ENCODE data around the gene ABLIM2. TPM values are rescaled to one million over a fixed set of nuclear protein-coding genes. Genes with fewer than 3 reads are reported as not detected.

Gene ABLIM2
- total RNA-seq, 1 experiment from 2014 or later = 1.0 TPM

DNA sequence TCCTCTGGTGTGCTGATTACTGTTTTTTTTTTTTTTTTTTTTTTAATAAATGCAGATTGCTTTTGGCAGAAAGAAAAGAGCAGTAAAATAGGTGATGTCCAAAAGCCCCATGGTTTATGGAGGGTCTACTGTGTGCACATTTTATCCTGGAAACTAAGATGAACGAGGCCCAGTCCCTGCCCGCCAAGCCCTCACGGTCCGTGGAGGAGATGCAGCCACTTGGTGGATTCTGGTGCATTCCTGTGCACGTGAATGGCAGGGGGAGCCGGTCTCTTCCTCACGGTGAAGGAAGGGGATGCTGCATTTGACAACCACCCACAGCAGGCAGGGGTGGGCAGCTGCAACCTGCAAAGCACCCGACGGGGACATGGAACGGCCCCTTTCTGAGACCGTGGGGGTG, 118.8 kb downstream of the ABLIM2 start:
- no peaks in the 10 kb centered on the region for H4K20me1 ChIP-seq (ENCODE audit: control insufficient read depth, insufficient read depth, insufficient read length)

More for the DNA sequence above, 118.8 kb downstream of the ABLIM2 start:
- Histone ChIP-seq H3K9me3 (ENCODE audit: control insufficient read depth, low read depth, low read length) (no peaks in the 10 kb centered on the region), H3T11ph (ENCODE audit: low read length) (no peak overlapping the region), H3K27ac (ENCODE audit: insufficient read length, low read depth, low read length) (no peak overlapping the region), H4K5ac (ENCODE audit: insufficient read length, low read depth, low read length) (no peak overlapping the region), H3K4me1 (ENCODE audit: insufficient read depth, low read length) (no peaks in the 10 kb centered on the region), H3K23me2 (ENCODE audit: insufficient read length, low read depth, low read length, poor library complexity, severe bottlenecking) (peaks cover 3% of the 10 kb centered on the region), H2BK20ac (ENCODE audit: low read depth, low read length, poor library complexity, severe bottlenecking) (no peak overlapping the region), H3K79me1 (ENCODE audit: insufficient read depth, low read depth, low read length, poor library complexity, severe bottlenecking) (no peaks in the 10 kb centered on the region), H4K91ac (ENCODE audit: insufficient read length, low read depth, low read length) (no peak overlapping the region), H2BK120ac (ENCODE audit: low read depth, low read length, poor library complexity, severe bottlenecking) (no peak overlapping the region), H3K79me2 (ENCODE audit: insufficient read depth, low read length) (no peaks in the 10 kb centered on the region), H3K23ac (ENCODE audit: insufficient read length, low read depth, low read length) (no peak overlapping the region), H2BK15ac (ENCODE audit: low read depth, low read length) (no peak overlapping the region), H4K8ac (replicated peaks; ENCODE audit: insufficient read length, low read depth, low read length) (no peak overlapping the region), H3K4me2 (ENCODE audit: insufficient read depth, insufficient read length, low read length) (no peak overlapping the region), H3K56ac (ENCODE audit: insufficient read length, low read depth, low read length) (no peak overlapping the region), H3K9ac (ENCODE audit: extremely low read depth, insufficient read length, low read length) (no peak overlapping the region), H3K27me3 (ENCODE audit: insufficient read depth, low read length) (no peaks in the 10 kb centered on the region), H2BK12ac (ENCODE audit: insufficient read length, low read depth, low read length) (no peak overlapping the region), H2AK5ac (ENCODE audit: insufficient read length, low read length) (no peak overlapping the region), H3K18ac (ENCODE audit: insufficient read length, low read depth, low read length) (no peak overlapping the region), H3K14ac (ENCODE audit: insufficient read depth, low read length) (no peak overlapping the region), H2BK5ac (ENCODE audit: insufficient read length, low read length) (no peak overlapping the region), H2AFZ (ENCODE audit: low read length) (no peak overlapping the region), H3K4ac (ENCODE audit: low read depth, low read length) (no peak overlapping the region)
- Mint-ChIP-seq H3K4me3 (no peak overlapping the region), H3K27ac (no peak overlapping the region; a peak in 1 of 7 replicates), H3K9me3 (no peaks in the 10 kb centered on the region; a peak in 1 of 5 replicates), H3K36me3 (ENCODE audit: insufficient read depth in 1 of 3, low read depth in 3 of 3) (no peaks in the 10 kb centered on the region), H3K27me3 (ENCODE audit: low read depth) (no peaks in the 10 kb centered on the region; the same call in 1 of the 2 replicates), H3K4me1 (peaks cover 13 to 16% of the 10 kb centered on the region in 2 experiments)
- TF ChIP-seq, protein P1, sequence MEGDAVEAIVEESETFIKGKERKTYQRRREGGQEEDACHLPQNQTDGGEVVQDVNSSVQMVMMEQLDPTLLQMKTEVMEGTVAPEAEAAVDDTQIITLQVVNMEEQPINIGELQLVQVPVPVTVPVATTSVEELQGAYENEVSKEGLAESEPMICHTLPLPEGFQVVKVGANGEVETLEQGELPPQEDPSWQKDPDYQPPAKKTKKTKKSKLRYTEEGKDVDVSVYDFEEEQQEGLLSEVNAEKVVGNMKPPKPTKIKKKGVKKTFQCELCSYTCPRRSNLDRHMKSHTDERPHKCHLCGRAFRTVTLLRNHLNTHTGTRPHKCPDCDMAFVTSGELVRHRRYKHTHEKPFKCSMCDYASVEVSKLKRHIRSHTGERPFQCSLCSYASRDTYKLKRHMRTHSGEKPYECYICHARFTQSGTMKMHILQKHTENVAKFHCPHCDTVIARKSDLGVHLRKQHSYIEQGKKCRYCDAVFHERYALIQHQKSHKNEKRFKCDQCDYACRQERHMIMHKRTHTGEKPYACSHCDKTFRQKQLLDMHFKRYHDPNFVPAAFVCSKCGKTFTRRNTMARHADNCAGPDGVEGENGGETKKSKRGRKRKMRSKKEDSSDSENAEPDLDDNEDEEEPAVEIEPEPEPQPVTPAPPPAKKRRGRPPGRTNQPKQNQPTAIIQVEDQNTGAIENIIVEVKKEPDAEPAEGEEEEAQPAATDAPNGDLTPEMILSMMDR (conservative IDR thresholded peaks at IDR 0.05) = no peak
- no peak for DNase-seq
- WGBS (ENCODE audit: extremely low coverage, insufficient read length, low lambda C conversion rate) = no CpG with 5 or more reads among the region's 11 CpGs
